ENCODE measurements around the gene RAP2C.
"Not testable (repeated sequence)": the region's sequence is repeated elsewhere in the genome, so short reads cannot be mapped to it uniquely, and the experiment has no call there.

RAP2C gene

GRCh38 chrX:132193872-132194574, 25.2 kb downstream of the RAP2C start:
- DNase-seq, result no peak

GRCh38 chrX:132191938-132192337, 27.3 kb downstream of the RAP2C start:
- no peak for DNase-seq

GRCh38 chrX:132188175-132188574, 31.1 kb downstream of the RAP2C start:
- DNase-seq, result no peak

GRCh38 chrX:132187451-132187850, 31.8 kb downstream of the RAP2C start:
- DNase-seq, result no peak

- DNase-seq, result no peak
Measured at GRCh38 chrX:132184871-132185270, 34.4 kb downstream of the RAP2C start.

- no peak for DNase-seq
Measured at GRCh38 chrX:132181364-132181763, 37.9 kb downstream of the RAP2C start.

- DNase-seq, result no peak
Measured at GRCh38 chrX:132180929-132181328, 38.3 kb downstream of the RAP2C start.

GRCh38 chrX:132173647-132174046, 45.6 kb downstream of the RAP2C start:
- DNase-seq, result no peak

- no peak for DNase-seq
Measured at GRCh38 chrX:132171881-132172280, 47.4 kb downstream of the RAP2C start.

- no peak for DNase-seq
Measured at GRCh38 chrX:132171478-132171877, 47.8 kb downstream of the RAP2C start.

GRCh38 chrX:132169554-132169953, 49.7 kb downstream of the RAP2C start:
- DNase-seq, result no peak

- DNase-seq, result no peak
Measured at GRCh38 chrX:132165651-132166050, 53.6 kb downstream of the RAP2C start.

- DNase-seq, result no peak
Measured at GRCh38 chrX:132165005-132165404, 54.2 kb downstream of the RAP2C start.

GRCh38 chrX:132163094-132163493, 56.2 kb downstream of the RAP2C start:
- DNase-seq, result not testable (repeated sequence)

GRCh38 chrX:132153166-132153565, 66.1 kb downstream of the RAP2C start:
- no peak for DNase-seq
